Measurements from ENCODE around the gene AGO4.
"Not testable (repeated sequence)": the region's sequence is repeated elsewhere in the genome, so short reads cannot be mapped to it uniquely, and the experiment has no call there.

AGO4 gene

DNA sequence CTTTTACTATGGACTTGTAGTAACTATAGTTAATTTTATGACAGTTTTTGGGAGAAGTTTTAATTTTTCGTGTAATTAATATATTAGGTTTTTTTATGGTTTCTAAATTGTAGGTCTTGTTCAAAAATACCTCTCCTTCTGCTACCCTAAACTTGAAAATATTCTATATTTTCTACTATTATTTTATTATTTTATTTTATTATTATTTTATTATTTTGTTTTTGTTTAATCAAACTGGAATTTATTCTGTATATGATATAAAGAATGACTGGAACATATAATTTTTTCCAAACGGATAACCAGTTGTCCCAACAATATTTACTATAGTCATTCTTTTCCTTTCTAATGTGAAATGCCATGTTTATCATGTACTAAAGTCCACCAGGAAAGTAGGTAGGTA, 17.1 kb upstream of the AGO4 start:
- Histone ChIP-seq H3K4ac (ENCODE audit: low read depth, low read length) (no peak overlapping the region), H3K27me3 (ENCODE audit: insufficient read depth, low read length) (no peaks in the 10 kb centered on the region), H3K36me3 (ENCODE audit: control insufficient read depth in 1 of 2, insufficient read depth in 2 of 2, low read length in 2 of 2) (no peaks in the 10 kb centered on the region), H2AFZ (ENCODE audit: insufficient read depth, low read length, poor library complexity) (no peak overlapping the region), H2AK5ac (ENCODE audit: low read length) (no peak overlapping the region), H4K8ac (ENCODE audit: low read depth, low read length) (no peak overlapping the region), H3K4me1 (ENCODE audit: control insufficient read depth in 1 of 2, insufficient read depth in 2 of 2, low read length in 2 of 2) (no peaks in the 10 kb centered on the region), H4K12ac (ENCODE audit: low read depth, low read length) (no peak overlapping the region), H3K9ac (ENCODE audit: low read length) (no peak overlapping the region), H2BK5ac (ENCODE audit: low read depth, low read length, poor library complexity) (no peak overlapping the region), H4K91ac (ENCODE audit: low read depth, low read length) (no peak overlapping the region), H3K79me2 (ENCODE audit: control insufficient read depth, insufficient read depth, low read length, poor library complexity) (no peaks in the 10 kb centered on the region), H3K18ac (ENCODE audit: low read length) (no peak overlapping the region), H2BK120ac (ENCODE audit: insufficient read depth, low read length, poor library complexity) (no peak overlapping the region), H3K14ac (ENCODE audit: low read length) (no peak overlapping the region), H2BK12ac (ENCODE audit: low read length) (no peak overlapping the region), H3K79me1 (ENCODE audit: low read length) (no peaks in the 10 kb centered on the region), H3K4me2 (ENCODE audit: low read length) (no peak overlapping the region), H3K23ac (ENCODE audit: low read length) (no peak overlapping the region), H3K27ac (ENCODE audit: low read depth, low read length) (no peak overlapping the region), H3K9me3 (ENCODE audit: insufficient read depth, low read depth, low read length) (no peaks in the 10 kb centered on the region), H3K4me3 (ENCODE audit: low read depth, low read length) (no peak overlapping the region)
- DNase-seq, result no peak
- WGBS (ENCODE audit: extremely low coverage, insufficient coverage, insufficient read length), result no CpG with 5 or more reads among the region's 2 CpGs

DNA sequence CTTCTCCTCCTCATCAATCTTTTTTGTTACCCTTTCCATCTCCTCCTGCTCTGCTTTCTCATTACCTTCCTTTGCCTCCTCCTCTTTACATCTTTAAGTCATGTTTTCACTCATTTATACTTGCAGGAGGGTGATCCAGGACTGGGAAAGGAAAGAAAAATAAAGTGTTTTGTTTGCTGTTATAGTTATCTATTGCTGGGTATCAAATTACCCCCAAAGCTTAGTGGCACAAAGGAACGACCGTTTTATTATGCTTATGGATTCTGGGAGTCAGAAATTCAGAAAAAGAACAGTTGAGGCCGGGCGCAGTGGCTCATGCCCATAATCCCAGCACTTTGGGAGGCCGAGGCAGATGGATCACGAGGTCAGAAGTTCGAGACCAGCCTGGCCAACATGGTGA, 12.5 kb upstream of the AGO4 start:
- no peak overlapping the region for H3K14ac ChIP-seq (ENCODE audit: low read length)

DNA sequence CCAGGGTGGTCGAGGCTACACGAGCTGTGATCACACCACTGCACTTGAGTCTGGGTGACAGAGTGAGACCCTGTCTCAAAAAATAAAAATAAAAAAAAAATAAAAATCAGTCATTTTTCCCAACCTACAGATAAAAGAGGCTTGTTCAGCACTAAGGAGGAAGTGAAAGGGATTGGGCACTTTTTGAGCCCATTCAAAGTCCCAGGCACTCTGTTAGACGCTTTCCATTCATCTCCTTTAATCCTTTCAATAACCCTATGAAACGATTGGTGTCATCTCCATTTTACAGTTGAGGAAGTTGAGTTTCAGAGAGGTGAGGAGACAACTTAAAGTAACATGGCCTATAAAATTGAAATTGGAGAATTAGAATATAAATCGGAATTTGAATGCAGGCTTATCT, 10.4 kb upstream of the AGO4 start:
- Histone ChIP-seq H3K9me3 (ENCODE audit: insufficient read depth, low read depth, low read length) (no peaks in the 10 kb centered on the region), H3K14ac (ENCODE audit: low read length) (no peak overlapping the region), H3K18ac (ENCODE audit: low read length) (no peak overlapping the region), H2BK120ac (ENCODE audit: insufficient read depth, low read length, poor library complexity) (no peak overlapping the region), H2BK5ac (ENCODE audit: low read depth, low read length, poor library complexity) (no peak overlapping the region), H3K4me3 (ENCODE audit: low read depth, low read length) (no peak overlapping the region), H3K4me2 (ENCODE audit: low read length) (no peak overlapping the region), H2AFZ (ENCODE audit: insufficient read depth, low read length, poor library complexity) (no peak overlapping the region), H2AK5ac (ENCODE audit: low read length) (no peak overlapping the region), H4K12ac (ENCODE audit: low read depth, low read length) (no peak overlapping the region), H4K8ac (ENCODE audit: low read depth, low read length) (no peak overlapping the region), H3K79me1 (ENCODE audit: low read length) (no peaks in the 10 kb centered on the region), H3K4ac (ENCODE audit: low read depth, low read length) (no peak overlapping the region), H3K36me3 (ENCODE audit: control insufficient read depth in 1 of 2, insufficient read depth in 2 of 2, low read length in 2 of 2) (no peaks in the 10 kb centered on the region), H2BK12ac (ENCODE audit: low read length) (no peak overlapping the region), H3K9ac (ENCODE audit: low read length) (no peak overlapping the region), H3K27me3 (ENCODE audit: insufficient read depth, low read length) (no peaks in the 10 kb centered on the region), H3K27ac (ENCODE audit: low read depth, low read length) (no peak overlapping the region), H3K23ac (ENCODE audit: low read length) (no peak overlapping the region), H3K79me2 (ENCODE audit: control insufficient read depth, insufficient read depth, low read length, poor library complexity) (no peaks in the 10 kb centered on the region), H3K4me1 (ENCODE audit: control insufficient read depth in 1 of 2, insufficient read depth in 2 of 2, low read length in 2 of 2) (no peaks in the 10 kb centered on the region), H4K91ac (ENCODE audit: low read depth, low read length) (no peak overlapping the region)
- no peak for DNase-seq
- WGBS (ENCODE audit: extremely low coverage, insufficient coverage, insufficient read length), result no CpG with 5 or more reads among the region's 5 CpGs

More for the DNA sequence above, 12.5 kb upstream of the AGO4 start:
- Histone ChIP-seq H3K4me1 (ENCODE audit: control insufficient read depth in 1 of 2, insufficient read depth in 2 of 2, low read length in 2 of 2) (no peaks in the 10 kb centered on the region), H2AK5ac (ENCODE audit: low read length) (no peak overlapping the region), H4K8ac (ENCODE audit: low read depth, low read length) (no peak overlapping the region), H3K4me3 (ENCODE audit: low read depth, low read length) (no peak overlapping the region), H3K4me2 (ENCODE audit: low read length) (no peak overlapping the region), H3K27ac (ENCODE audit: low read depth, low read length) (no peak overlapping the region), H3K36me3 (ENCODE audit: control insufficient read depth in 1 of 2, insufficient read depth in 2 of 2, low read length in 2 of 2) (no peaks in the 10 kb centered on the region), H2BK12ac (ENCODE audit: low read length) (no peak overlapping the region), H4K91ac (ENCODE audit: low read depth, low read length) (no peak overlapping the region), H3K79me2 (ENCODE audit: control insufficient read depth, insufficient read depth, low read length, poor library complexity) (no peaks in the 10 kb centered on the region), H2BK5ac (ENCODE audit: low read depth, low read length, poor library complexity) (no peak overlapping the region), H3K9ac (ENCODE audit: low read length) (no peak overlapping the region), H3K18ac (ENCODE audit: low read length) (no peak overlapping the region), H2AFZ (ENCODE audit: insufficient read depth, low read length, poor library complexity) (no peak overlapping the region), H3K9me3 (ENCODE audit: insufficient read depth, low read depth, low read length) (no peaks in the 10 kb centered on the region), H4K12ac (ENCODE audit: low read depth, low read length) (no peak overlapping the region), H2BK120ac (ENCODE audit: insufficient read depth, low read length, poor library complexity) (no peak overlapping the region), H3K4ac (ENCODE audit: low read depth, low read length) (no peak overlapping the region), H3K23ac (ENCODE audit: low read length) (no peak overlapping the region), H3K79me1 (ENCODE audit: low read length) (no peaks in the 10 kb centered on the region), H3K27me3 (ENCODE audit: insufficient read depth, low read length) (no peaks in the 10 kb centered on the region)
- no peak for DNase-seq
- no CpG with 5 or more reads among the region's 7 CpGs for WGBS (ENCODE audit: extremely low coverage, insufficient coverage, insufficient read length)

DNA sequence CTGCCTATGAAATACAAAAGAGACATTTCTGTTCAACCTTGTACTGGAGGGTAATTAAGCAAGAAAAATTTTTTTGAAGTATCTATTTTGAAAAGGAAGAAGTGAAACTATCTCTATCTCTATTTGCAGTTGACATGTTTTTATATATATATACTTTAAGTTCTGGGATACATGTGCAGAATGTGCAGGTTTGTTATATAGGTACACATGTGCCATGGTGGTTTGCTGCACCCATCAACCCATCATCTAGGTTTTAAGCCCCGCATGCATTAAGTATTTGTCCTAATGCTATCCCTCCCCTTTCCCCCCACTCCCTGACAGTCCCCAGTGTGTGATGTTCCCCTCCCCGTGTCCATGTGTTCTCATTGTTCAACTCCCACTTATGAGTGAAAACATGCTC, 9.8 kb upstream of the AGO4 start:
- not testable (repeated sequence) for H3K23ac ChIP-seq (ENCODE audit: low read length); H3K36me3 ChIP-seq (ENCODE audit: control insufficient read depth in 1 of 2, insufficient read depth in 2 of 2, low read length in 2 of 2); H3K14ac ChIP-seq (ENCODE audit: low read length); H2BK5ac ChIP-seq (ENCODE audit: low read depth, low read length, poor library complexity); H3K27me3 ChIP-seq (ENCODE audit: insufficient read depth, low read length); H3K4ac ChIP-seq (ENCODE audit: low read depth, low read length); H2AK5ac ChIP-seq (ENCODE audit: low read length); H4K8ac ChIP-seq (ENCODE audit: low read depth, low read length); H2BK12ac ChIP-seq (ENCODE audit: low read length); H3K9me3 ChIP-seq (ENCODE audit: insufficient read depth, low read depth, low read length); H3K27ac ChIP-seq (ENCODE audit: low read depth, low read length); DNase-seq; H3K79me2 ChIP-seq (ENCODE audit: control insufficient read depth, insufficient read depth, low read length, poor library complexity); H2BK120ac ChIP-seq (ENCODE audit: insufficient read depth, low read length, poor library complexity); H4K91ac ChIP-seq (ENCODE audit: low read depth, low read length); H4K12ac ChIP-seq (ENCODE audit: low read depth, low read length); H2AFZ ChIP-seq (ENCODE audit: insufficient read depth, low read length, poor library complexity); H3K4me1 ChIP-seq (ENCODE audit: control insufficient read depth in 1 of 2, insufficient read depth in 2 of 2, low read length in 2 of 2); H3K18ac ChIP-seq (ENCODE audit: low read length); H3K4me2 ChIP-seq (ENCODE audit: low read length); H3K9ac ChIP-seq (ENCODE audit: low read length); H3K79me1 ChIP-seq (ENCODE audit: low read length); H3K4me3 ChIP-seq (ENCODE audit: low read depth, low read length)
- WGBS (ENCODE audit: extremely low coverage, insufficient coverage, insufficient read length), result no CpG with 5 or more reads among the region's 2 CpGs
